OCI-LY1 (cell line): ENCODE results near the gene KCNH3.
"Not testable (repeated sequence)": the region's sequence is repeated elsewhere in the genome, so short reads cannot be mapped to it uniquely, and the experiment has no call there.

Experiments
- EZH2 ChIP-seq: fragments of 200-600 bp; sonication (generic), shearing (Covaris generic); IDR thresholded peaks from 2 replicates; pipeline ENCODE4 v1.8.0; 2017; ENCODE audit warnings: borderline replicate concordance, mixed run types, mild to moderate bottlenecking, antibody characterized with exemption, low read length, moderate library complexity, mixed read lengths
- TF ChIP-seq, protein P1 (sequence below): fragments of 200-600 bp; sonication (generic), shearing (Covaris generic); IDR thresholded peaks from 2 replicates; pipeline ENCODE4 v1.5.1; 2017; ENCODE audit warnings: mild to moderate bottlenecking, antibody characterized with exemption, low read length, moderate library complexity, mixed read lengths

- TF ChIP-seq, protein P1, sequence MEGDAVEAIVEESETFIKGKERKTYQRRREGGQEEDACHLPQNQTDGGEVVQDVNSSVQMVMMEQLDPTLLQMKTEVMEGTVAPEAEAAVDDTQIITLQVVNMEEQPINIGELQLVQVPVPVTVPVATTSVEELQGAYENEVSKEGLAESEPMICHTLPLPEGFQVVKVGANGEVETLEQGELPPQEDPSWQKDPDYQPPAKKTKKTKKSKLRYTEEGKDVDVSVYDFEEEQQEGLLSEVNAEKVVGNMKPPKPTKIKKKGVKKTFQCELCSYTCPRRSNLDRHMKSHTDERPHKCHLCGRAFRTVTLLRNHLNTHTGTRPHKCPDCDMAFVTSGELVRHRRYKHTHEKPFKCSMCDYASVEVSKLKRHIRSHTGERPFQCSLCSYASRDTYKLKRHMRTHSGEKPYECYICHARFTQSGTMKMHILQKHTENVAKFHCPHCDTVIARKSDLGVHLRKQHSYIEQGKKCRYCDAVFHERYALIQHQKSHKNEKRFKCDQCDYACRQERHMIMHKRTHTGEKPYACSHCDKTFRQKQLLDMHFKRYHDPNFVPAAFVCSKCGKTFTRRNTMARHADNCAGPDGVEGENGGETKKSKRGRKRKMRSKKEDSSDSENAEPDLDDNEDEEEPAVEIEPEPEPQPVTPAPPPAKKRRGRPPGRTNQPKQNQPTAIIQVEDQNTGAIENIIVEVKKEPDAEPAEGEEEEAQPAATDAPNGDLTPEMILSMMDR = not testable (repeated sequence)
- TF ChIP-seq EZH2 = not testable (repeated sequence)
These were observed 66.7 kb downstream of the KCNH3 start, which contains the start of gene FAM186B for GRCh38 chr12:49605539-49605938.
